ENCODE results near the gene UBE2H.

GRCh38 chr7:129950933-129951225, 1.9 kb downstream of the UBE2H start:
- no peak for TF ChIP-seq EZH2 (IDR thresholded peaks at IDR 0.05; ENCODE audit: borderline replicate concordance, insufficient read depth, low read depth, low read length, poor library complexity, severe bottlenecking)
- no peak for TF ChIP-seq CTCF (IDR thresholded peaks at IDR 0.05)
